ENCODE results near the gene TOX2. TPM values are rescaled to one million over a fixed set of nuclear protein-coding genes. Genes with fewer than 3 reads are reported as not detected.

Gene TOX2
- total and polyA plus RNA-seq, 9 donors = 0.44 to 5.7 (median 2.2) TPM

DNA sequence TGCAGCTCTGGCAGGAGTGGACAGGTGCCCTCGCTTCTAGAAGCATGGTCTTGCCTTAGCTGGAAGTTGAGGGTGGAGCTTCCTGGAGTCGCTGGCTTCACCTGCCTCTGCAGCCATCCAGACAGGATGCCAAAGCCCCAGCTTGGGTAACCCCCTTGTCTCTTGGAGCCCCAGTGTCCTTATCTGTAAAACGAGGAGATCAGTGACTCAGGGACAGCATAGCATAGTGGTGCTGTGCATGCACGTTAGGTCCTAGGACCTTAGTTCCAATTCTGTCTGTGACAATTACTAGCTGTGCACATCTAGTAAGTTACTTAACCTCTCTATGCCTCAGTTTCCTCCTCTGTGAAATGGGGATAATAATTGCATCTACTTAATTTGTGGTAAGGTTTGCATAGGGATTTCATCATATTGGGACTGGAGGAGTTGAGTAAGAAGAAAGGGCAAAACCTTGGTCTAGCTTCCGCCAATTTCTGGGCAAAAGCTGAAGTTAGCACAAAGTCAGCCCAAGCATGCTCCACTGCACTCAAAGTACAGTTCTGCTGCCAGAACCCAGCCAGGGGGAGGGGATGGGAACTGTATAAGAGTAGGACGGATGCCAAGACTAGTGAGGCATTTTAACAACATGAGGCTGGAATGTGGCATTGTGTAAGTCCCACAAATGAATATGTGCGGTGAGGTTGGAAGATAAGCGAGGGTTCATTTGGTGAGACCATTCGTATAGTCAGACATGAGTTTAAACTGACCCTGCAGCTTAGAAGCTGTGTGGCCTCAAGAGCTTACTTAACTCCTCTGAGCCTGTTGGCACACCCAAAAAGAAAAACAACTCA lies 24.5 kb downstream of the TOX2 start:
- WGBS (ENCODE audit: insufficient coverage) = 65% methylated on average over 7 of the region's 9 CpGs
- Histone ChIP-seq H3K27me3 (ENCODE audit: control insufficient read depth, insufficient read depth, low read length) (peaks cover 5% of the 10 kb centered on the region), H3K4me1 (ENCODE audit: control insufficient read depth, insufficient read depth, low read length) (peaks cover 14% of the 10 kb centered on the region), H3K4me3 (ENCODE audit: low read length) (no peak overlapping the region), H3K9me3 (replicated peaks; ENCODE audit: control insufficient read depth, low read depth, low read length) (no peaks in the 10 kb centered on the region), H3K27ac (ENCODE audit: low read length) (no peak overlapping the region), H3K36me3 (ENCODE audit: control insufficient read depth, insufficient read depth, low read length) (no peaks in the 10 kb centered on the region)
- DNase-seq = peak; percentile 71

DNA sequence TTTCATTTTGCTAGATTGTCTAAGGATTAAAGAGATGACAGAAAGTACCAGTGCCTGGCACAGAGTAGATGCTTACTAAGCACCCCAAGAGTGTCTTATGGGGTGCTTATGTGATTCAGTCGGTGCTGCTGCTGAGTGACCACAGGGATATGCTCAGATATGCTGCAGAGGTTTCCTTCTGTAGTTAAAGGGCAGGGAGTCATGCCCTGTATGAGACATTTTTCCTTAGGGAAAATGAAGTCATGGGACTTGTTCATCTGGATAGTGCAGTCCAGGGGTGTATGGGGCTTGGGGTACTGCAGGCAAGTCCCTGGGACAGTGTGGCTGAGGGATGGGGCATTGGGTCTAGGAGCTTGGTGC lies 25.1 kb downstream of the TOX2 start:
- 50% methylated on average over 1 of the region's 1 CpG for WGBS (ENCODE audit: insufficient coverage)
- H3K27me3 ChIP-seq (ENCODE audit: control insufficient read depth, insufficient read depth, low read length) = peaks cover 8% of the 10 kb centered on the region
- H3K36me3 ChIP-seq (ENCODE audit: control insufficient read depth, insufficient read depth, low read length) = no peaks in the 10 kb centered on the region
- H3K9me3 ChIP-seq (replicated peaks; ENCODE audit: control insufficient read depth, low read depth, low read length) = no peaks in the 10 kb centered on the region
- DNase-seq = no peak
- H3K27ac ChIP-seq (ENCODE audit: low read length) = no peak overlapping the region
- peaks cover 14% of the 10 kb centered on the region for H3K4me1 ChIP-seq (ENCODE audit: control insufficient read depth, insufficient read depth, low read length)
- no peak overlapping the region for H3K4me3 ChIP-seq (ENCODE audit: low read length)

DNA sequence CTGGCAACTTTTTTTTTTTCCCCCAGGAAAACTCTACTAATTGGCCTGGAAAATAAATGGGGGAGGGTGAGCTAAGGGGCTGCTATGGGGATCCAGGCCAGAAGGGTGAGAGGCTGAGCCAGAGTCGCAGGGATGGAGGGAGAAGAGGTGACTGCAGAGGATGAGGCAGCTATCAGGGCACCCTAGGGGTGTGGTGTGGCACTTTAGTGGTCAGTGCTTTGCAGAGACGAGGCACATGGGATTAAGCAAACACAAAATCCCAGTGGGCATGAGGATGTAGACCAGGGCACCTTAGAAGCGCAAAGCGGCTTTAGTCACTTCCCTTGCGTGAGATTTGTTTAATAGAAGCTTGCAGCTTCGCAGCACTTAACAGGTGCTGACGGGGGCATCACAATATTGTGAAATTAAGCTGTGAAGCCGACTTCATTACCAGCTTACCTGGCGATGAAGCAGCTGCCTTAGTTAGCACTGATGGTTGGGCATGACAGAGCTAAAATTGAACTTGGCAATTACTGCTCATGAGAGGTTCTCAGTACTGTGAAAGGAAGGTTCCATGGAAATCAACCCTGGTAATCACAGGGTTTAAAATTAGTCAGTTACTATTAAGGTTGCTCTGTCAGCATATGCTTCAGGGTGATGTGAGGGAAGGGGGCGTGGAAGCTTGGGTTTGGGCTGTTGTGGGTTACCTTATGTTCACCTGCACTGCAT lies 26.0 kb downstream of the TOX2 start:
- H3K27ac ChIP-seq (ENCODE audit: low read length) = no peak overlapping the region
- no peak for DNase-seq
- H3K4me1 ChIP-seq (ENCODE audit: control insufficient read depth, insufficient read depth, low read length) = peaks cover 14% of the 10 kb centered on the region
- WGBS (ENCODE audit: insufficient coverage) = 76% methylated on average over 10 of the region's 10 CpGs
- no peak overlapping the region for H3K4me3 ChIP-seq (ENCODE audit: low read length)
- H3K27me3 ChIP-seq (ENCODE audit: control insufficient read depth, insufficient read depth, low read length) = peaks cover 8% of the 10 kb centered on the region
- H3K36me3 ChIP-seq (ENCODE audit: control insufficient read depth, insufficient read depth, low read length) = no peaks in the 10 kb centered on the region
- no peaks in the 10 kb centered on the region for H3K9me3 ChIP-seq (replicated peaks; ENCODE audit: control insufficient read depth, low read depth, low read length)

DNA sequence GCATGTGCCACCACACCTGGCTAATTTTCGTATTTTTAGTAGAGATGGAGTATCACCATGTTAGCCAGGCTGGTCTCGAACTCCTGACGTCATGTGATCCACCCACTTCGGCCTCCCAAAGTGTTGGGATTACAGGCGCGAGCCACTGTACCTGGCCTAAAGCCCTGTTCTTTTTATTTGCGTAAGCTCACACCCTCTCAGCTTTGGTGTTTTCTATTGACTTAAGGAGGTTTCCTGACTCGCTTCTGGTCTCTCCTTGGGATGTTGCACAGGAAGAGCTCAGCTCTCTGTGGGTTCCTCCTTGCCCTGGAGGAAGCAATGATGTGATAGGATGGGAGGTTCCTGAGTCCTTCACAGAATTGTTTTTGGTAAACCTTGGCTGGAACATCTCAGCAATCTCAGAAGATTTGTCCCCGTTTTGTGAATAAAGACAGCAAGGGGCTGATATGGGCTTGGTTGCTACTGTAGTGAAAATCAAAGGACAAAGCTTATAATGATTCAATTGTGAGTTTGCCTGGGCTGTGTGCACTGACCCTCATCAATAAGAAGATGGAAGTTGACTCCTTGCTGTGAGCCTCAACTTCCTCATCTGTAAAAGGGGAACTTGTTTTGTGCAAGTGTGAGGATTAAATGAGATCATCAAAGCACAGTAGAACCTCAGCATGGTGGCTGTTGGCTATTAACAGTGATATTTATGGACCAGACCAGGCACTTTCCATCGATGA lies 27.0 kb downstream of the TOX2 start:
- Histone ChIP-seq H3K27ac (ENCODE audit: low read length) (peak overlapping the region; percentile 13), H3K4me3 (ENCODE audit: low read length) (no peak overlapping the region), H3K36me3 (ENCODE audit: control insufficient read depth, insufficient read depth, low read length) (no peaks in the 10 kb centered on the region), H3K9me3 (replicated peaks; ENCODE audit: control insufficient read depth, low read depth, low read length) (no peaks in the 10 kb centered on the region), H3K4me1 (ENCODE audit: control insufficient read depth, insufficient read depth, low read length) (peaks cover 11% of the 10 kb centered on the region), H3K27me3 (ENCODE audit: control insufficient read depth, insufficient read depth, low read length) (peaks cover 8% of the 10 kb centered on the region)
- 65% methylated on average over 8 of the region's 10 CpGs for WGBS (ENCODE audit: insufficient coverage)
- DNase-seq = peak; percentile 38

DNA sequence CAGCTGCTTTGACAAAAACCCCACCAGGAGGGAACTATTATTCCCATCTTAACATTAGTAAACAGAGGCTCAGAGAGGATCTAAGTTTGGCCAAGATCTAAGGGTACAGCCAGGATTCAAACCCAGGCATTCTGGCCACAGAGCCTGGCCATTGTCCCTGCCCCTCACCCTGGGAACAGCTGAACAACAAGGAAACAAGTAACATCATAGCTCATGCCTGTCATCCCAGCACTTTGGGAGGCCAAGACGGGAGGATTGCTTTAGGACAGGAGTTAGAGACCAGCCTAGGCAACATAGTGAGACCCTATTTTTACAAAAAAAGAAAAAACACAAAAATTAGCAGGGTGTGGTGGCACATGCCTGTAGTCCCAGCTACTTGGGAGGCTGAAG lies 27.5 kb downstream of the TOX2 start:
- H3K27me3 ChIP-seq (ENCODE audit: control insufficient read depth, insufficient read depth, low read length) = peaks cover 8% of the 10 kb centered on the region

DNA sequence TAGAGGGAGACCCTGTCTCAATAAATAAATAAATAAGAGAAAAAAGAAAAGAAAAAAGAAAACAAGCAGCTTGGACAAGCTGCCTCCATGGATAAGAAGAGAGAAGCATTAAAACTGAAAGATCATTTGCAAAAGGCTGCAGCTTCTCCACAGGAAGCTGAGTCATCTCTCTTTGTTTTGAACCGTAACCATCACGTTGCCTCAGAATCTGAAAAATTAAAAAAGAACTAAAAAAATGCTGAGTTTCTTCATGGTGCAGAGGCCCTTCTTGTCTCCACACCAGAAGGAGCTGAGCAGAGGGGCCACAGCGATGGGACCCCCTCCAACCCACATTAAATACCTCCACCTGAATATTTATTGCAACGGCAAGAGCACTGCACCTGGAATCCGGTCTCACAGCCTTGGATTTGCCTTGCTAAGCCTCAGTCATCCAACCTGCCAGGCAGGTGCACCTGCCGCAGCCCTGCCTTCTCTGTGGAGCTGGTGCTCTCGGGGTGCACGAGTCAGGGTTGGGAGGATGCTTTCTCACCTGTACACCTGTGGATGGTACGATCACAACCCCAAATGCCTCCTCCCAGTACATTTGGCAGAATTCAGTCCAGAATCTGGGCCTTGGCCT lies 28.1 kb downstream of the TOX2 start:
- H3K27me3 ChIP-seq (ENCODE audit: control insufficient read depth, insufficient read depth, low read length) = peaks cover 8% of the 10 kb centered on the region
- H3K4me3 ChIP-seq (ENCODE audit: low read length) = no peak overlapping the region
- no peaks in the 10 kb centered on the region for H3K9me3 ChIP-seq (replicated peaks; ENCODE audit: control insufficient read depth, low read depth, low read length)
- H3K36me3 ChIP-seq (ENCODE audit: control insufficient read depth, insufficient read depth, low read length) = no peaks in the 10 kb centered on the region
- no peak overlapping the region for H3K27ac ChIP-seq (ENCODE audit: low read length)
- WGBS (ENCODE audit: insufficient coverage) = 61% methylated on average over 3 of the region's 9 CpGs
- DNase-seq = peak; percentile 58
- H3K4me1 ChIP-seq (ENCODE audit: control insufficient read depth, insufficient read depth, low read length) = peaks cover 11% of the 10 kb centered on the region

More for the DNA sequence above, 27.5 kb downstream of the TOX2 start:
- no CpG with 5 or more reads among the region's 1 CpG for WGBS (ENCODE audit: insufficient coverage)
- DNase-seq = no peak
- peaks cover 11% of the 10 kb centered on the region for H3K4me1 ChIP-seq (ENCODE audit: control insufficient read depth, insufficient read depth, low read length)
- no peaks in the 10 kb centered on the region for H3K9me3 ChIP-seq (replicated peaks; ENCODE audit: control insufficient read depth, low read depth, low read length)
- H3K36me3 ChIP-seq (ENCODE audit: control insufficient read depth, insufficient read depth, low read length) = no peaks in the 10 kb centered on the region
- H3K27ac ChIP-seq (ENCODE audit: low read length) = peak overlapping the region; percentile 13
- H3K4me3 ChIP-seq (ENCODE audit: low read length) = no peak overlapping the region

DNA sequence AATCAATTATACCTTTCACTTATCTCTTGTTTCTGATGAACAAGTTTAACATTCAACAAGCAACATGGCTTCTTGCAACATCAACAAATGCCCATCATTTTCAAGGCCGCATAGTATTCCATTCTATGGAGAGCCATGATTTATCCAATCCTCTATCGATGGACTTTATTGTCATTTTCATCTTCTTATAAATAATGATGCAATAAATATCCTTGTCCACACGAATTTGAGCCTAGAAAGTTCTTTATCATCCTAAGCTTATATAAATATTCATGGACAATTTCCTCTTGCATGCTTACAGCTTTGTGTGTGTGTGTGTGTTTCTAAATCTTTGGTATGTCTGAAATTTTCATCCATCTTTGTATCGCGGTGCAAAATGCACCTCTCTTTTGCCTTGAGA lies 29.1 kb downstream of the TOX2 start:
- DNase-seq = no peak
- WGBS (ENCODE audit: insufficient coverage) = 90% methylated on average over 2 of the region's 5 CpGs
- no peak overlapping the region for H3K27ac ChIP-seq (ENCODE audit: low read length)
- peaks cover 8% of the 10 kb centered on the region for H3K27me3 ChIP-seq (ENCODE audit: control insufficient read depth, insufficient read depth, low read length)
- H3K4me1 ChIP-seq (ENCODE audit: control insufficient read depth, insufficient read depth, low read length) = peaks cover 11% of the 10 kb centered on the region
- H3K4me3 ChIP-seq (ENCODE audit: low read length) = no peak overlapping the region
- no peaks in the 10 kb centered on the region for H3K9me3 ChIP-seq (replicated peaks; ENCODE audit: control insufficient read depth, low read depth, low read length)
- H3K36me3 ChIP-seq (ENCODE audit: control insufficient read depth, insufficient read depth, low read length) = no peaks in the 10 kb centered on the region

DNA sequence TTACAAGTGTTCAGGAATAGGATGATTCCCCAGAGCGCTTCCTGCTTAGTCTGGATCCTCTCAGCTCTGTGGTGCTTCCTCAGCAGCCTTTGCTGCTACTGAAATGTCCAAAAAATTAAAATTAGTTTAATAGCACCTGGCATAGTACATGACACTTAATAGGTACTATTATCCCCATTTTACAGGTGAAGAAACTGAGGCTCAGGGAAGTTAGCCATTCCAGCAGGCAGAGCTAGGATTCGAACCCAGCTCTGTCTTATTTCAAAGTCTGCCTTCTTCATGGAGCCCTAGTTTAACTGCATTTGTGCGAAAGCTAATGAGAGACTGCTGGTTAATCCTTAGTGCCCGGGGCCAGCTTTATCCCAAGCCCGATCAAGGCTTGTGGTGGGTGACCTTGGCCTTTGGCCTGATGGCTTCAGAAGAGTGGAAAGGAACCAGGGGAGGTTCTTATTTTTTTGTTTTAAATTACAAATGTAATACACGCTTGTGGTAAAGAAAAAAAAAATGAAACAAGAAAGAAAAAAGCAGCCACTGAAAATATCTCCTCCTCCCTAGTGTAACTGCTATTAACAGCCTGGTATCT lies 30.1 kb downstream of the TOX2 start:
- H3K27me3 ChIP-seq (ENCODE audit: control insufficient read depth, insufficient read depth, low read length) = peaks cover 8% of the 10 kb centered on the region
- H3K27ac ChIP-seq (ENCODE audit: low read length) = no peak overlapping the region
- H3K36me3 ChIP-seq (ENCODE audit: control insufficient read depth, insufficient read depth, low read length) = no peaks in the 10 kb centered on the region
- peaks cover 5% of the 10 kb centered on the region for H3K4me1 ChIP-seq (ENCODE audit: control insufficient read depth, insufficient read depth, low read length)
- H3K9me3 ChIP-seq (replicated peaks; ENCODE audit: control insufficient read depth, low read depth, low read length) = no peaks in the 10 kb centered on the region
- WGBS (ENCODE audit: insufficient coverage) = 85% methylated on average over 4 of the region's 6 CpGs
- H3K4me3 ChIP-seq (ENCODE audit: low read length) = no peak overlapping the region
- no peak for DNase-seq

DNA sequence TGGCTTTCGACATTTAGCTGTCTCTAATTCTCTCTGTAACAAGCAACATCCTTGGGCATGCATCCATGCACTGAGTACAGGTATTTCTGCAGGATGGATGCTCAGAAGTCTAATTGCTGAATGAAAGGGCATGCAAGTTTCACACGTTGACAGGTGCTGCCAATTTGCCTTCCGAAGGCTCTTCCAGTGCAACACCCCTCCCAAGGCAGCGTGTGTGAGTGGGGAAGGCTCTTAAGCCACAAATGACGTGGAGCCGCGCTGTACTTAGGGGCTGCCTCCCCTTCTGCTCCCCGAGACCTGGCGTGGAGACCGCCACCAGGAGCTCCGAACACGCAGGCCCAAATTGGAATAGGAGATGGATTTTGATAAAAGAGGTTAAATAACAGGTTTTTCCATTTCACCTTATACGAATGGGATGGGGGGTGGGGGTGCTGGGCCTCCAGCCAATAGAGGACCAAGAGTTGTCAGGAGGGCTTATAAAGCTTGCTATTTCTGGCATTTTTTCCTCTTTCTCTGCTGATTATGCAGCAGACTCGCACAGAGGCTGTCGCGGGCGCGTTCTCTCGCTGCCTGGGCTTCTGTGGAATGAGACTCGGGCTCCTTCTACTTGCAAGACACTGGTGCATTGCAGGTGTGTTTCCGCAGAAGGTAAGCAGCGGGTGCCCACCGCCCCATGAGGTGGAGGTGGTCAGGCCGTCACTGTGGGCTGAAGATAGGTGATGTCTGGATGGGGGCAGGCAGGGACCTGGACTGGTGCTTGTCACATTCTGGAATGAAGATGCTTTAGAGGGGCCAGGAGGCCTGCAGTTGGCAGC lies 30.9 kb downstream of the TOX2 start:
- Histone ChIP-seq H3K27ac (ENCODE audit: low read length) (no peak overlapping the region), H3K4me3 (ENCODE audit: low read length) (no peak overlapping the region), H3K36me3 (ENCODE audit: control insufficient read depth, insufficient read depth, low read length) (no peaks in the 10 kb centered on the region), H3K27me3 (ENCODE audit: control insufficient read depth, insufficient read depth, low read length) (peaks cover 5% of the 10 kb centered on the region), H3K4me1 (ENCODE audit: control insufficient read depth, insufficient read depth, low read length) (peaks cover 4% of the 10 kb centered on the region), H3K9me3 (replicated peaks; ENCODE audit: control insufficient read depth, low read depth, low read length) (no peaks in the 10 kb centered on the region)
- DNase-seq = no peak
- WGBS (ENCODE audit: insufficient coverage) = 73% methylated on average over 12 of the region's 24 CpGs

Measured in muscle of leg (tissue), 11 donors.